ENCODE measurements around the gene NOL9.

The NOL9 gene

DNA sequence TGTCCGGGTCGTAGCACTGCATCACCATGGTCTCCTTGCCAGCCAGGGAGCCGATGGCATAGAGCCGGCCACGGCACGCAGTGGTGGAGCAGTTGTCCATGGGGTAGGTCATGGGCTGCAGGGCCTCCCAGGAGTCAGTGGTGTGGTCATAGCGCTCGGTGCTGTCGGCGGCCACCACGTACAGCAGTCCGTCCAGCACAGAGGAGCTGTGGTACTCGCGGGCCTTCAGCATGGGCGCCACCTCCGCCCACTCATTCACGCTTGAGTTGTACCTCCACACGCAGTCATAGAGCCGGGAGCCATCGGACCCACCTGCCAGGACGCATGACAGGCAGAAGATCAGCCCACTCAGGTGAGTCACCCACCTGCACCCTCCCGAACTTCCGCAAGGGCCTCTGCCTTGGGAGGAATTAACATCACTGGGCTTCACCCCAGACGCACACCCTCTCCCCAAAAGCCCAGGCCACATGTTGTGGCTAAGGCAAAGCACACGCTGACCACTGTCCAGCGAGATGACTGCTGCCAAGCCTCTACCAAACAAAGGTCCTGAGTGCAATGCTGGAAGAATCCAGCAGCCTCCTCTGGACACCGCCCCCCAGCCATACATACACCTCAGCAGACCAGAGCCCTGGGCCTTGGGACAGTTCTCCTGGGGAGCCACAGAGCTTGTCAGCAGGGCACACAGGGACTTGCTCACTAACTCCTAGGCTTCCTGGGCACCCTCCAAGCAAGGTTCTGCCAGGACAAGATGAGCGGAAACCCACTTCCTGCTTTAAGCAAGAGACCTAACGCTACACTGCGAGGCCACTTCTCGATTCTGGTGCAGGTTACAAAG is 45.0 kb upstream of the NOL9 start:
- no peak for DNase-seq (ENCODE audit: low spot score)
- TF ChIP-seq CTCF (IDR thresholded peaks at IDR 0.05; ENCODE audit: extremely low read depth, missing control alignments): no peak

- no peak for TF ChIP-seq CTCF (IDR thresholded peaks at IDR 0.05; ENCODE audit: extremely low read depth, missing control alignments)
Measured at GRCh38 chr1:6597777-6598131, 43.4 kb upstream of the NOL9 start.

GRCh38 chr1:6596886-6597776 is 42.8 kb upstream of the NOL9 start:
- TF ChIP-seq CTCF (IDR thresholded peaks at IDR 0.05; ENCODE audit: extremely low read depth, missing control alignments): no peak
- DNase-seq (ENCODE audit: low spot score): no peak

More at GRCh38 chr1:6597777-6598131, 43.4 kb upstream of the NOL9 start:
- no peak for DNase-seq (ENCODE audit: low spot score)

DNA sequence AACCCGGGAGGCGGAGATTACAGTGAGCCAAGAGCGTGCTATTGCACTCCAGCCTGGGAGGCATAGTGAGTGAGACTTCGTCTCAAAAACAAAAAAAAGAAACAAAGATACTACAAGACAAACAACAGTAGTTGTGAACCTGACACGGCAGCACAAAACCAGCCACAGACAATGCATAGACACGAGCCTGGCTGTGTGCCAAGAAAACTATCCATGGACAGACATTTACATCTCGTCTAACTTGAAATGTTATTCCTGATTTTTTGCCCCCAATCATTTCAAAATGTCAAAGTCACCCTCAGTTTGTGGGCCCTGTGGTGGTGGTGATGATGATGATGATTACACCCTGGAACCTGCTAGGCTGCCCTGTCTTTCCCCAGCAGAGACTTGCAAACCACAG is 42.0 kb upstream of the NOL9 start:
- no peak for DNase-seq (ENCODE audit: low spot score)
- no peak for TF ChIP-seq CTCF (IDR thresholded peaks at IDR 0.05; ENCODE audit: extremely low read depth, missing control alignments)

GRCh38 chr1:6594977-6595740 is 40.8 kb upstream of the NOL9 start:
- no peak for DNase-seq (ENCODE audit: low spot score)
- no peak for TF ChIP-seq CTCF (IDR thresholded peaks at IDR 0.05; ENCODE audit: extremely low read depth, missing control alignments)

GRCh38 chr1:6593810-6594209 is 39.5 kb upstream of the NOL9 start:
- TF ChIP-seq CTCF (IDR thresholded peaks at IDR 0.05; ENCODE audit: extremely low read depth, missing control alignments): no peak
- DNase-seq (ENCODE audit: low spot score): no peak
